NCI-H128 (cell line): Measurements from ENCODE around the gene KLHL28.
A peak's percentile ranks its signal among the peaks of the same experiment; 100 is the strongest.
"Not testable (repeated sequence)": the region's sequence is repeated elsewhere in the genome, so short reads cannot be mapped to it uniquely, and the experiment has no call there.

ENCODE experiments used
- DNase-seq: peaks from one replicate; lab custom pipeline; 2025; ENCODE audit not compliant: unreplicated experiment; lab: John Stamatoyannopoulos, UW

The KLHL28 gene

DNA sequence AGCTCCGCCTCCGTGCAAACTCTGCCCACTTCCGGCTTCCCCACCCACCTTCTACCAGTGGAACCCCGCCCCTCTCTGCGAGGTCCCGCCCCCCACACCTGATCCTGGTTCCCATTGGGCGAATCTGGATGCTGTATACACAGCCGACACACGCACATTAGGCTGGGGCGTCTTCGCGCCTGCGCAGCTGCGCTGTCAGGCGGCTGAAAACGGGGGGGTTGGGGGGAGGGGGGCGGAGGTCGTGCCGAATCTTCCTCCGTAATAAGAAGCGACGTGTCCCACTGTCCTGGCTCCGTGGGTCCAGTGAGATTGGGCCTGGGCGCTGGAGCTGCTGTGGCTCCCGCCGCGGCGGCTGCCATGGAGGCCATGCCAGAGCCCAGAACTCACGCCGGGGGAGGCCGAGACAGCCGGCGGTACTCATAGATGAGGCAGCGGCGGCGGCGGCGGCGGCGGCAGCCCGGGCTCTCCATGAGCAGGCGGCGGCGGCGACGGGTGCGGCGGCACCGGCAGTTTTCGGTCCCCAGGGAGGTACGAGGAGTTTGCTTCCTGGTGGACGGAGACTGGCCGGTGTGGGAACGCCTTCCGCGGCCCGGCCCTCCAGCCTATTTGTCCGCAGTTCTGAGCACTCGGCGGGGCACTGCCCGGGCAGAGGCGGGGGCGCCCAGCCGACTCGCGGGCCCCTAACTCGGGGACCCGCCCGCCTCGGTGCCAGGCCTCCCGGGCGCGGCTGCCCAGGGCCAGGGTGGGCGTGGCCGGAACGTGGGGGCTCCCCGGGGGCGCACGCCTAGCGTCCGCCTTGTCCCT, 64.5 kb downstream of the KLHL28 start:
- DNase-seq: peak; percentile 56

DNA sequence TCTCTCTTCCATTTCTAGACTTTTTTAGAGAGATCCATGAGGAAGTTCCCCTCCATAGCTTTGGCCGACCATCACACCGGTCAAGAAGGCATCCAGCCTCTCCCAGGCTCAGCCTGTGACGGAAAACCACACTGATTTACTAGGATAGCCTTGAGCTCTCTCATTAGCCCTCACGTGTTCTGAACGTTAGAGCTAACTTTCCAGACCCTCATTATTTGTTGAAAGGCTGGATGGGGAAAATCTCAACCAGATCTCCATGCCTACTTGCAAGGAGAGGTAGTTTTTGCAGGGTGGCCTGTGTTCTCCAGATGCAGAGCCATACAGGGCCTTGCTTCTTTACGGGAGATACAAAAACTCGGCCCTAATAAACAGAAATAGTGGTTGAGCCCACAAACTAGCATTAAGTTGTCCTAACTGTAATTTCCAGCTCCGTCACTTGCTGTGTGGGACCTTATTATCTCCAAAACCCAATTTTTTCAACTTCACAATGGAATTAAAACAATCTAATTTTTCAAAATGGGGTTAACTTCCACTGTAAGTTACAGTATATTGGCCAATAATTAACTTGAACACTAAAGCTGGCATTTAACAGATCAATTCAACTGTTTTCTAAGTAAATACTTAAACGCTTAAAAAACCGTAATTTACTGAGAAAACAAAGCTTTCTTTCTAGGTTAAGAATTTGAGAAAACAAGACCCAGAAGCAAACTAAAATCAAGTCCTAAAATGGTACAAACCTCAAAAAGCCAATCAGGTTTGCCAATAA, 65.3 kb downstream of the KLHL28 start:
- DNase-seq: no peak

DNA sequence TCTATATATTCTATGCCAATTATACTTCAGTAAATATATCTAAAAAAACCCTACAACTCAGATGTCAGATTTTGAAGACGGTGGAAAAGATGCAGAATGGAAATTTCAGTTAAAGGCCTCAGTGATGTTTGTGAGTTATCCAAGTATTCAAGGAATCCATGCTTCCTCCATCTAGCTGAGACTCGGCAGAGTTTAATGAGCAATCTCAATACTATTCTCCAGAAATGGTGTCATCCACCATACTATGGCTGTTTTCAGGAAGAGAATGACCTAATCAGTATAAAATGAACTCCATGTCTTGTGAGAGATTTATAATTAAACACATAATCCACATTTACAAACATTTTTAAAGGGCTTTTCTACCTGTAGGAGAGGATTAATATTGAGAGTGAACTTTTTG, 66.0 kb downstream of the KLHL28 start:
- DNase-seq: no peak

DNA sequence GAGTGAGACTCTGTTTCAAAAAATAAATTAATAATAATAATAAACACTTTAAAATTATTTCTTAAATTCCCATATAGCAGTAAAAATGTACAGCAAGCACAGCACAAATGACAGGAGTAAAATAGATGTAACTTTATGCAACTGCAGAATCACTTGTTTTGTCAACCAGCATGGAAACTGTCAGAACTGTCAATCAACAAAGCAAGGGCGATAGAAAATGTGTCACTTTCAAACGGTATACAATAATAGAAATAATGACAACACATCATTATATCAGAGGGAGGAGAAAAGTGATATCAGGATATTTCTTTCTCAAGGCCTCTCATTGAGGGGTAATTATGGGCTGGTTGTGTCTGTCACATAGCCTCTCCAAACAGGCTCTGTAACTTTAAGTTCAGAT, 68.2 kb downstream of the KLHL28 start:
- no peak for DNase-seq

DNA sequence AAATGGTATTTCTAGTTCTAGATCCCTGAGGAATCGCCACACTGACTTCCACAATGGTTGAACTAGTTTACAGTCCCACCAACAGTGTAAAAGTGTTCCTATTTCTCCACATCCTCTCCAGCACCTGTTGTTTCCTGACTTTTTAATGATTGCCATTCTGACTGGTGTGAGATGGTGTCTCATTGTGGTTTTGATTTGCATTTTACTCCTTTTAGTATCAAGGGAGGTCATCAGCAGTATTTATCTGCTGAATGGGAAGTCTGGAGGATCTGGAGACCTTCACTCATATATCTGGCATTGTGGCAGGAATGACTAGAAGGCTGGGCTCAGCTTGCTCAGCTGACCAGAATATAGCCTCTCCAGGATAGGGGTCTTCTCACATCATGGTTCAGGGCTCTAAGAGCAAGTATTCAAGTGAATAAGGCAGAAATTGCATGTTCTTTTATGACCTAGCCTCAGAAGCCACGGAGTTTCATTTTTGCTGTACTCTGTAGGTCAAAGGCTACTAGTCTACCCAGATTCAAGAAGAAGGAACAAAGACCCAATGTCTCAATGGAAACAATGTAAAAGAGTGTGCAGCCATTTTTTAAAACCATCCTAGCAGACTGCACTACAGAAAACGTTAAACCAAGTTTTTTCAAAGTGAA, 69.9 kb downstream of the KLHL28 start:
- DNase-seq: not testable (repeated sequence)

DNA sequence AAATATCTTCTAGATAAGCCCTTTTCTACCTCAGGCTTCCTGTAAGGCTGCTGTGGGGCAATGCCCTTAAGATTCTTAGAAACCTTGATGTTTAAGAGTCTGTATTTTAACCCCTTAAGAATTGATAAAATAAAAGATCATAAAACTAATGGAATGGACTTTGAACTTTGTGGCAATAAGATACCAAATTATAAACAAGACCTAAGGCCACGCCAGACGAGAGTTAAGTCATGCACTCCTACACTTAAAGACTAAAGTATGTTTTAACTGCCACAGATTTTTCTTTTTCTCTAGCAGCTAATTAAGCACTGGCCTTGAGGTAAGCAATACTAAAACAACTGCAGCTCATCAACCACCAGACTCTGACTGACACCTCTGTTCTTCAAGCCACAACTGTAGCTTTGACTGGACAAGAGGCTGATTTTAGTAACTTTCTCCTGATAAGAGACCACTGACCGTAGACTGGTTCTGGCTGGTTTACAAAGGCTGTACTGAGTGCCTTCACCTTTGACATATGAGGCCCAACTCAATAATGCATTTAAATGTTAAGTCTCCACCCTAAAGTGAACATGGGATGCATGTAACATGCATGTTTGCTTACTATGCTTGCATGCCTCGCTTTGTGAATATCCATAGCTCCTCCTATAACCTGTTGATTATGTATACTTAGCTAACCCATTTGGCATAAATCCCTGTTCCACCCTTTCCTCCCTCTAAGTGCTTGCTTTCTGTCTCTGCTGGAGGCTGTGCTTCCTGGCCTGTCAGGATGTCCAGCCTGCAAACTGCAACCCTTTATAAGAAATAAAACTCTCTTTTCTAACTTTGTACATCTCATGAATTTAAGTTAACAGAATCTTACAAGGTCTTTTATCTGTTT, 71.9 kb downstream of the KLHL28 start:
- no peak for DNase-seq

DNA sequence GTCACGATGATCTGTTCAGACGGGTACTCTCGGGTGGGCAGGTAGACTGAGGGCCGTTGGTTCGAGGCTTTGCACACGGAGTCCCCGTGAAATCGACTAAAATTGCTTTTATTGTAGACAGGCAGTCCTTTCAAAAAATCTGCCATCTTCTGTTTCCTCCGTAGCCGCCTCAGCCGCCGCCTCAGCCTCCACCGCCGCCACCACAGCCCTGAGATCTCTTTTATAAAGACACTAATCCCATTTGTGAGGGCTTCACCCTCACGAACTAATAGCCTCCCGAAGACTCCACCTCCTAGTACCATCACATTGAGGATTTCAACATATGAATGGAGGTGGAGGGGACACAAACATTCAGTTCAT, 74.2 kb downstream of the KLHL28 start:
- no peak for DNase-seq

DNA sequence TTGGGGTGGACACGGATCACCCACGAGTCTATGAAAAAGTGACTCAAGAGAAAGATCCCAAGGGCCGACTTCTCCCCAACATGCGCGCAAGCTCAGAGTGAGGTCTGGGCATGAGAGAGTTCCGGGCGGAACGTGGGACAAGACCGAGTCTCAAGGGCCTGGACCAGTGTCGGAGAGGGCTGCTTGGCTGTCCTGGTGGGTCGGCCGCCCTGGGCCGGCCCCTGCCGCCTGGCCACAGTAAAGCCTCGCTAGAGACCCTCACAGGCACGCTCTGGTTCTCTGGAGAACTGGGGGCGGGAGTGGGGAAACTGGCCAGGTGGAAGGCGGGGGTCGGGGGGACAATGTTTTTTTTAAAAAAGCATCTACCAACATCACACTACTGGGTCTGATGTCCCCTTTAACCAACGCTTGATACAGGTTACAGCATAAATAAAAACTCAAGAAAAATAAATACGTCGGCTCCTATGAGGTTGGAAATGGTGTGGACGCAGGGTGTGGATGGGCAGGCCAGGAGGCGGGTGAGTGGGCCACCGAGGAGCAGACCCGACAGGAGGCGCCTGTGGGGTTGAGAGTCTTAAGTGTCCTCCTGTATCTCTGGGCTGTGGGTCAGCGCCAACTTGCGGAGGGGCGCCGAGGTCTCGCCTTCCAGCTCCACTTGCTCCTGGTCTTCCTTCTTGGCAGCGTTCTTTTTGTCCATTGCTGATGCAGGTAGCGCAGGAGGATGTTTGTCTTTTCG, 74.7 kb downstream of the KLHL28 start:
- no peak for DNase-seq

DNA sequence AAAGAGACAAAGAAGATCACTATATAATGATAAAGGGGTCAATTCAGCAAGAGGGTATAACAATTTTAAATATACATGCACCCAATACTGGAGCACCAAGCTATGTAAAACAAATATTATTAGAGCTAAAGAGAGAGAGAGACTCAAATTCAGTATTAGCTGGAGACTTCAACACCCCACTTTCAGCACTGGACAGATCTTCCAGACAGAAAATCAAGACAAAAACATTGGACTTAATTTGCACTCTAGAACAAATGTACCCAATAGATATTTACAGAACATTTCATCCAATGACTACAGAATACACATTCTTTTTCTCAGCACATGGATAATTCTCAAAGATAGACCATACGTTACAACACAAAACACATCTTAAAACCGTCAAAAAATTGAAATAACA, 81.0 kb downstream of the KLHL28 start:
- DNase-seq: no peak
